GM12874 (cell line): Measurements from ENCODE around the gene KLHL22.

Experiments
- TF ChIP-seq, protein P1 (sequence below): IDR thresholded peaks from 2 replicates; pipeline ENCODE4 v1.5.1; 2011; ENCODE audit warnings: low read depth, mild to moderate bottlenecking, control low read depth, low read length, moderate library complexity; ENCODE audit not compliant: insufficient read depth

Gene KLHL22

GRCh38 chr22:20427945-20428417, 67.6 kb downstream of the KLHL22 start:
- TF ChIP-seq, protein P1, sequence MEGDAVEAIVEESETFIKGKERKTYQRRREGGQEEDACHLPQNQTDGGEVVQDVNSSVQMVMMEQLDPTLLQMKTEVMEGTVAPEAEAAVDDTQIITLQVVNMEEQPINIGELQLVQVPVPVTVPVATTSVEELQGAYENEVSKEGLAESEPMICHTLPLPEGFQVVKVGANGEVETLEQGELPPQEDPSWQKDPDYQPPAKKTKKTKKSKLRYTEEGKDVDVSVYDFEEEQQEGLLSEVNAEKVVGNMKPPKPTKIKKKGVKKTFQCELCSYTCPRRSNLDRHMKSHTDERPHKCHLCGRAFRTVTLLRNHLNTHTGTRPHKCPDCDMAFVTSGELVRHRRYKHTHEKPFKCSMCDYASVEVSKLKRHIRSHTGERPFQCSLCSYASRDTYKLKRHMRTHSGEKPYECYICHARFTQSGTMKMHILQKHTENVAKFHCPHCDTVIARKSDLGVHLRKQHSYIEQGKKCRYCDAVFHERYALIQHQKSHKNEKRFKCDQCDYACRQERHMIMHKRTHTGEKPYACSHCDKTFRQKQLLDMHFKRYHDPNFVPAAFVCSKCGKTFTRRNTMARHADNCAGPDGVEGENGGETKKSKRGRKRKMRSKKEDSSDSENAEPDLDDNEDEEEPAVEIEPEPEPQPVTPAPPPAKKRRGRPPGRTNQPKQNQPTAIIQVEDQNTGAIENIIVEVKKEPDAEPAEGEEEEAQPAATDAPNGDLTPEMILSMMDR, result no peak

DNA sequence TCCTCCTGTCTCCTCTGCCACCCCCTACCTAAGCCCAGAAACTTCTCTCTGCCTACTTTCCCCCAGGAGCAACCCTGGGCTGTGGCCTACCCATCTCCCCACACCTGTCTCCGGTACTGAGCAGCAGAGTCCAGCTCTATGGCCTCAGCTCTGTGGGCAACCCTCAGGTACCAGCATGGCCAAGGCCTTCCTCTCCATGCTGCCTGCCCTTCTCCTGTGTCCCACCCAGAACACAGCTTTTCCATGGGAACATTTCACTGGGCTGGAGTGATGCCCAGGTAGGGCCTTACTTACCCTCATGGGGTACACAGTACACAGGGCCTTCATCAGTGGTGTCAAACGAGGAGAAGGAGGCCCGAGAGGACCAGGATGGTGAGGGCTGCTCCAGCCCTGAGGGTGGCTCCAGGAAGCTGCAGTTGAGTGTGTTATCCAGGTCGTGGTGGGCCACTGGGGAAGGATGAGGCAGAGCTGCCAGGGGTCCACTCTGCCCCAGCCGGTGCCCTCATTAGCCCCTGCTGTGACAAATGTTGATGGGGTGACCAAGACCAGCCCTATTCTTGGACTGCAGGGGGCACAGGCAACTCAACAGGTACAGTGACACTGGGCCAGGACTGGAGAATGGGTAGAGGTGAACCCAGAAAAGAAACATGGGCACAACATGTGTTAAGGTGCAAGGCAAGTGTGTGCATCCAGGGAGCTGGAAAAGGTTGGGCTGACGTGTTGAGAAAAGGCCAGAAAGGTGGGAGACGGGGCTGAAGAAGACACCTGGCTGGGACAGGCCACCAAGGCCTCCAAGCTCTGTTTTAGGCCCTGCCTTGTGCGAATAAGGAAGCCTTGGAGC, 68.3 kb downstream of the KLHL22 start:
- TF ChIP-seq, protein P1, result no peak

DNA sequence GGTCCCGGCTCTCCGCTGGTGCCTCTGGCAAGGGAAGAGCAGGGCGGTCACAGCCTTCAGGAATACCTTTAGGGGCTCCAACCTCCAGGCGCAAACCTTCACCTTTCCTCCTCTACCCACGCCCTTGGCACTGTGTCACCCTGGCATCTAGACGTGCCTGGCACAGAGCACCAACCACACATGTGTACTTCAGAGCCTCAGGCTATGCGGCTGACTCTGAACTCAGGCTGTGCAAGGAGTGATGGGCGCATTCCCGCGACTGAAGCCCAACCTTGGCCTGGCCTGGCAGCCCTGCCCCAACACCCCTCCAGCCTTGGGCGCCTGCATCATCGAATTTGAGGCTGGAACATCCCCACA, 69.4 kb downstream of the KLHL22 start:
- TF ChIP-seq, protein P1, result no peak

DNA sequence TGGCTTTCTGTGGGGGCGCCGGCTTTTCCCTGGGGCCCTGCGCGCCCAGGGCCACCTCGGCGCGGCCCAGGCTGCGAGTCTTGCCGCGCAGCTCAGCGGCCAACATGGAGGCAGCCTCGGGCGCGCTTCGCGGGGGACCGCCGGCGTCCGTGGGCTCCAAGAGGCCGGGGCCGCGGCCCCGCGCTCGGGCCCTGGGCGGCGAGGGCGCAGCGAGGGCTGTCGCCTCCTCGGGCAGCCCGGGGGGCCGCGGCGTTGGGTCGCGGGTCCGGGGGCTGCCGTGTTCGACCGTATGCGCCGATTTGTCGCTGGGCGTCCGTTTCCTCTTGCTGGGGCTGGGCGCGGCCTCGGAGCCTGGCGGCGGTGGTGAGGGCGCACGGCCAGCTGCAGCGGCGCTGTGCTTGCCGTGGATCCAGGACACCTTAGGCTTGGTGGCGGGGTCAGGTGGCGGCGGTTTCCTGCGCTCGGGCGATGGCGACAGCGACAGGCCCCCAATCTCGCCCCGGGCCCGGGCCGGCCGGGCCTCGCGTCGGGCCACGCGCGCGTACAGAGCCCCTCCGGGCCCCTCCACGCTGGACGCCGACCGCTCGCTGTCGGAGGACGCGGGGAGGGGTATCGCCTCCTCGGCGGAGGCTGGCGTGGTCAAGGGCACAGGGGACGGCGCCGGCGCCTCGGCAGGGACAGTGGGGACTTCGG, 69.9 kb downstream of the KLHL22 start:
- TF ChIP-seq, protein P1, result no peak

DNA sequence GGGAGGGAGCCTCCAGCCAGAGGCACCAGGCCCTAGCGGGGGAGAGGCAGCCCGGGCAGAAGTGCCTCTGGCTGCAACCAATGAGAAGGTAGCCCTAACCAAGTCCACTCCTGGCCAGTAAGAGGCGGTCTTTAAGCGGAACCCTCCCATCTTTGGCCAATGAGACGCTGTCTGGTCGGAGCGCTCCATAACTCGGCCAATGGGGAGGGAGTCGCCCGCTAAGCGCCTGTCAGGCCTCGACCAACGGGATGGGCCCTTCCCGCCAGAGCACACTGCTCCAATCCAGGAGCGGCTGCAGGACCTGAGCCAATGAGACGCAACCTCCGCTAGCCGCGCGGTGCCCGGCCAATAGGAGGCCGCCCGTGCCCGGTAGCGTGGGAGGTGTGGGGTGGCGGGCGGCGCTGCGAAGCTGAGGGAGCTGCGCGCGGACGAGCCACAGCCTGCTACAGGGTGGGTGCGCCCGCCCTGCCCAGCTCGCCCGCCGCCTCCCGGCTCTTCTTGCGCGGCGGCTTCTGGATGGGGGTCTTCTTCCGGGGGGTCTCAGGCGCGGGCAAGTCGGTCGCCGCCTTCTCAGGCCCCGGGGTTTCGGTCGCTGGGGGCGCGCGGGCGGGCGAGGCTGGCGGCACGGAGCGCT, 70.5 kb downstream of the KLHL22 start:
- TF ChIP-seq, protein P1, result no peak

GRCh38 chr22:20424568-20424931, 71.0 kb downstream of the KLHL22 start:
- TF ChIP-seq, protein P1, result no peak

GRCh38 chr22:20423906-20424551, 71.6 kb downstream of the KLHL22 start:
- TF ChIP-seq, protein P1, result no peak
